Nephron (organoid): ENCODE measurements around the gene CD69.
"Not testable (repeated sequence)": the region's sequence is repeated elsewhere in the genome, so short reads cannot be mapped to it uniquely, and the experiment has no call there.

Experiments used
- H3K27ac Mint-ChIP-seq, 3 experiments: 2 replicates each; pipeline ENCODE4 v1.8.0; 2020; ENCODE audit warnings: mixed read lengths in 3 of 3, mild to moderate bottlenecking in 2 of 3, moderate library complexity in 1 of 3
- H3K27me3 Mint-ChIP-seq: 2 replicates; pipeline ENCODE4 v1.8.0; 2021; ENCODE audit warnings: low read depth, mild to moderate bottlenecking, moderate library complexity, mixed read lengths
- H3K36me3 Mint-ChIP-seq: 2 replicates; pipeline ENCODE4 v1.8.0; 2020; ENCODE audit warnings: low read depth, mixed read lengths
- H3K4me1 Mint-ChIP-seq: 2 replicates; pipeline ENCODE4 v1.8.0; 2020; ENCODE audit warnings: mixed read lengths
- H3K4me3 Mint-ChIP-seq, 3 experiments: 2 replicates each; pipeline ENCODE4 v1.8.0; 2020; ENCODE audit warnings: mild to moderate bottlenecking in 3 of 3, mixed read lengths in 3 of 3, moderate library complexity in 2 of 3
- H3K9me3 Mint-ChIP-seq: 2 replicates; pipeline ENCODE4 v1.8.0; 2020; ENCODE audit warnings: mixed read lengths
- TF ChIP-seq, protein P1 (sequence below), 3 experiments: fragments of 200-600 bp; sonication (generic); IDR thresholded peaks; one replicate each; pipeline ENCODE4 v1.5.0; 2021; ENCODE audit warnings: antibody characterized with exemption in 3 of 3; ENCODE audit not compliant: unreplicated experiment in 3 of 3

CD69 gene

DNA sequence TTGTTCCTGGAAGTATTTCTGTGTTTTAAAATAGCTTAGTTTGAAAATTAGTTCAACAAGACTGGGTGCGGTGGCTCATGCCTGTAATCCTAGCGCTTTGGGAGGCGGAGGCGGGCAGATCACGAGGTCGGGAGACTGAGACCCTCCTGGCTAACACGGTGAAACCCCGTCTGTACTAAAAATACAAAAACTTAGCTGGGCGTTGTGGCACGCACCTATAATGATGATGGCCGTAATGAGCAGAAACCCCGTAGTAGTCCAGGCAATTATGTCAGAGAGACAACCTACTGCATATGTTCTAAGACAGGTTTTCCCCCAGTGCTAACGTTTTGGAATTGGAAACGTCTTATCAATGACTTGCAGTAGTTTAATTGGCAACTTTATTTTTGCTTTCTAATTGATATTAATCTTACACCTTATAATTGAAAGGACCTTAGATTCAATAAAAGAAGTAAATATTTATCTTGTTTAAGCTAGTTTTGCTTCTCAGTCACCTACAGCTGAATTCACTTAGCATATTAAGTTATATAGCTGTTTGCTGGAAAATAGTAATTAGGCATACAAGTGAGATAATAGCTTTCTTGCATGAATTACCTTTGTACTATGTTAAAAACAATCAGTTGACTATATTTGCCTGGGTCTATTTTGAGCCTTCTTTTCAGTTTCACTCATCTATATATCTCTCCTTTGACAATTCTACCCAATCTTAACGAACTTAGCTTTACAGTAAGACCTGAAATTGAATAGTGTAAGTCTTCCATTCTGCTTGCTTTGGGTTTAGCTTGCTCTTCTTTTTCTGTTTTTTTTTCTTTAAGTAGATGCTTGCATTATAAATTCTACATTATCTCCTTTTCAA lies 43.4 kb downstream of the CD69 start:
- H3K27me3 Mint-ChIP-seq = no peaks in the 10 kb centered on the region

DNA sequence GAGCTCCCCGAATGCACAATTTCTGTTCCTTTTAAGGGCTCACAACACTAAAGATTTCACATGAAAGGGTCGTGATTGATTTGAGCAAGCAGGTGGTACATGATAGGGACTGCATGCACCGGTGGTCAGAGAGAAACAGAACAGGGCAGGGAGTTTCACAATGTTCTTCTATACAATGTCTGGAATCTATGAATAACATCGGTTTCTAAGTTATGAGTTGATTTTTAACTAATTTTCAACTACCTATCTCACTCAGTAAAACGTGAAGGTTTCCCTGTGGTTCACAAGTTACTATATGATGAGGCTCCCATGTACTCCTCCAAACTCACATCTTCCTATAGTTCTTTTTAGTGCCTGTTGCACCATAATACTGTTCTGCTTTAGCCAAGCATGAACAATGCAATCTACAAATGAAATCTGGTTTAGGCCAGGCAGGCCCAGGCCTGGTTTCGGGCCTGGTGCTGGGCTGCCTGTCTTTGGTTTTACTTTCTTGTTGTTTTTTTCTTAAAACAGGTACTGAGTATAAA lies 47.6 kb downstream of the CD69 start:
- H3K27ac Mint-ChIP-seq = peak overlapping the region in 2 of 3 experiments; percentile 38 to 51
- H3K27me3 Mint-ChIP-seq, H3K4me1 Mint-ChIP-seq, H3K9me3 Mint-ChIP-seq, H3K36me3 Mint-ChIP-seq, H3K4me3 Mint-ChIP-seq: not testable (repeated sequence)

More for the DNA sequence above, 43.4 kb downstream of the CD69 start:
- Mint-ChIP-seq H3K4me1 (peaks cover 17% of the 10 kb centered on the region), H3K9me3 (no peaks in the 10 kb centered on the region), H3K4me3 (no peak overlapping the region), H3K36me3 (no peaks in the 10 kb centered on the region), H3K27ac (no peak overlapping the region)
- TF ChIP-seq, protein P1, sequence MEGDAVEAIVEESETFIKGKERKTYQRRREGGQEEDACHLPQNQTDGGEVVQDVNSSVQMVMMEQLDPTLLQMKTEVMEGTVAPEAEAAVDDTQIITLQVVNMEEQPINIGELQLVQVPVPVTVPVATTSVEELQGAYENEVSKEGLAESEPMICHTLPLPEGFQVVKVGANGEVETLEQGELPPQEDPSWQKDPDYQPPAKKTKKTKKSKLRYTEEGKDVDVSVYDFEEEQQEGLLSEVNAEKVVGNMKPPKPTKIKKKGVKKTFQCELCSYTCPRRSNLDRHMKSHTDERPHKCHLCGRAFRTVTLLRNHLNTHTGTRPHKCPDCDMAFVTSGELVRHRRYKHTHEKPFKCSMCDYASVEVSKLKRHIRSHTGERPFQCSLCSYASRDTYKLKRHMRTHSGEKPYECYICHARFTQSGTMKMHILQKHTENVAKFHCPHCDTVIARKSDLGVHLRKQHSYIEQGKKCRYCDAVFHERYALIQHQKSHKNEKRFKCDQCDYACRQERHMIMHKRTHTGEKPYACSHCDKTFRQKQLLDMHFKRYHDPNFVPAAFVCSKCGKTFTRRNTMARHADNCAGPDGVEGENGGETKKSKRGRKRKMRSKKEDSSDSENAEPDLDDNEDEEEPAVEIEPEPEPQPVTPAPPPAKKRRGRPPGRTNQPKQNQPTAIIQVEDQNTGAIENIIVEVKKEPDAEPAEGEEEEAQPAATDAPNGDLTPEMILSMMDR (IDR thresholded peaks at IDR 0.05; ENCODE audit: unreplicated experiment in 3 of 3) = no peak

DNA sequence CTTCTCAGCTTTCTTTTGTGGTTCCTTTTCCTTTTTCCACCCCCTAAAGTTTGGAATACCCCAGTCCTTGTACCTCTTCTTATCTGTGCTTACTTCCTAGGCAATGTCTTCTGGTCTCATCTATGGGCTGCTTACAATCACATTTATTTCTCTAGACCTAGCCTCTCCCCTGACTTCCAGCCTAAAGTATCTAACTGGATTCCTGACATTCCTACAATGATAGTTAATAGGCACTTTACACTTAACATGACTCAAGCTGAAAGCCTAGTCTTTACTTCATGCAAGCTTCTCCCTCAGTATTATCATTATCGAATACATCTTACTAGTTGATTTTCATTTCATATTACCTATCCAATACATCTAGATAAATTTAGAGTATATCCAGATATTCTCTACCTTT lies 49.0 kb downstream of the CD69 start:
- TF ChIP-seq, protein P1 (IDR thresholded peaks at IDR 0.05; ENCODE audit: unreplicated experiment in 3 of 3) = no peak
- Mint-ChIP-seq H3K36me3 (no peaks in the 10 kb centered on the region), H3K27me3 (no peaks in the 10 kb centered on the region), H3K9me3 (no peaks in the 10 kb centered on the region), H3K4me3 (no peak overlapping the region), H3K4me1 (no peaks in the 10 kb centered on the region), H3K27ac (peak overlapping the region in 1 of 3 experiments; percentile 7)

DNA sequence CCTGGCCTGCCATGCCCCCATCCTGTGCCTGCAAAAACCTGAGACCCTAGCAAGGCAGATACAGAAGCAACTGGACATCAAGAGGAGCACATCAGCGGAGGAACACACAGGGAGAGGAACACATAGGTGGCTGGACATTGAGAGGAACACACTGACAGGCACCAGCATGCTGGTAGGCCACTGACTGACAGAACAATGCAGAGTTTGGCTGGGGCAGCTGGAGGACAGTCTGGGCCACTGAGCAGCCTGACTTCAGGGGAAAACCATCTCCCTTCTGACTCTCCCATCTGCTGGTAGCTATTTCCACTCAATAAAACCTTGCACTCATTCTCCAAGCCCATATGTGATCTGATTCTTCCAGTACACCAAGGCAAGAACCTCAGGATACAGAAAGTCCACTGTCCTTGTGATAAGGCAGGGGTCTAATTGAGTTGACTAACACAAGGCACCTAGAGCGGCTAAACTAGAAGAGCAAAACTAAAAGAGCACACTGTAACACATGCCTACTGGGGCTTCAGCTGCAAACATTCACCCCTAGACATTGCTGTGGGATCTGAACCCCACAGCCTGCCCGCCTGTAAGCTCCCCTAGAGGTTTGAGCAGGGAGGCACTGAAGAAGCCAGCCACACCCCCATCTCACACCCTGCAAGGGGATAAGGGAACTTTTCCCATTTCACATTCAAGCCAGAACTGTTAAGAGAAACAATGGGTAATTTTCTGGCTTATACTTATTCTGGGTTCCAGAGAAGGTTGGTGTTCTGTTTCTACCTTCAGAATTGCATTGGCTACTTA lies 49.9 kb downstream of the CD69 start:
- no peak overlapping the region for H3K27ac Mint-ChIP-seq
- H3K4me3 Mint-ChIP-seq = no peak overlapping the region
- no peaks in the 10 kb centered on the region for H3K4me1 Mint-ChIP-seq
- peaks cover 5% of the 10 kb centered on the region for H3K9me3 Mint-ChIP-seq
- H3K36me3 Mint-ChIP-seq = no peaks in the 10 kb centered on the region
- TF ChIP-seq, protein P1 (IDR thresholded peaks at IDR 0.05; ENCODE audit: unreplicated experiment in 3 of 3) = no peak
- H3K27me3 Mint-ChIP-seq = no peaks in the 10 kb centered on the region

DNA sequence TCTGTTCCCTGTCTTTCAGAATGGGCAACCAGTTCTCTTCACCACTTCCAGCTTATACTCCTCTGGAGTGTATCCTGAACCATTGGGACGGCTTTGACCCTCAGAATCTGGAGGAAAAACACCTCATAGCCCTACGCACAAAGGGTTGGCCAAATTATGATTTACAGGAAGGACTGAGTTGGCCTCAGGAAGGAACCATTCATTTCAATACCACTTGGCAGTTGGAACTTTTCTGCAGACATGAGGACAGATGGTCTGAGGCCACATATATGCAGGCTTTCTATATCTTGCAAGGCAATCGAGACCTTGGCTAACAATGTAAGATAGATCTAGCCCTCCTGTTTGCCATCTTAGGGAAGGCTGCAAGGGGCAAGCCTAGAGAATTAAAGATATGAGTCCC lies 51.8 kb downstream of the CD69 start:
- Mint-ChIP-seq H3K4me3 (no peak overlapping the region), H3K9me3 (peaks cover 15% of the 10 kb centered on the region), H3K27ac (no peak overlapping the region), H3K27me3 (no peaks in the 10 kb centered on the region), H3K36me3 (no peaks in the 10 kb centered on the region), H3K4me1 (no peaks in the 10 kb centered on the region)
- TF ChIP-seq, protein P1 (IDR thresholded peaks at IDR 0.05; ENCODE audit: unreplicated experiment in 3 of 3) = no peak
